Spleen (tissue), 11 donors: ENCODE results near the gene SCN10A. TPM values are rescaled to one million over a fixed set of nuclear protein-coding genes. Genes with fewer than 3 reads are reported as not detected.

Source experiments
- DNase-seq: peaks from one replicate; pipeline ENCODE4 v3.0.0-alpha.2; 2020
- H3K27ac ChIP-seq, 8 donors: fragments of 200-600 bp; sonication (generic) in 7 of 8; 1 replicate in 4 of 8; 2 replicates in 4 of 8; pipeline versions ENCODE4 v1.5.0 to v1.8.0; 2016 to 2021; ENCODE audit warnings: inconsistent platforms in 4 of 8, mild to moderate bottlenecking in 4 of 8, moderate library complexity in 1 of 8
- H3K27me3 ChIP-seq, 7 donors: fragments of 200-600 bp; sonication (generic) in 6 of 7; replicated peaks in 1 of 7; 1 replicate in 4 of 7; 2 replicates in 3 of 7; pipeline versions ENCODE4 v1.5.0 to v1.8.0; 2016 to 2021; ENCODE audit warnings: inconsistent platforms in 3 of 7, mild to moderate bottlenecking in 1 of 7
- H3K36me3 ChIP-seq, 6 donors: fragments of 200-600 bp; sonication (generic) in 5 of 6; 1 replicate in 4 of 6; 2 replicates in 2 of 6; pipeline versions ENCODE4 v1.5.0 to v1.8.0; 2016 to 2021; ENCODE audit warnings: inconsistent platforms in 2 of 6
- H3K4me1 ChIP-seq, 6 donors: fragments of 200-600 bp; sonication (generic) in 5 of 6; 1 replicate in 3 of 6; 2 replicates in 3 of 6; pipeline versions ENCODE4 v1.5.0 to v1.8.0; 2016 to 2021; ENCODE audit warnings: inconsistent platforms in 3 of 6
- H3K4me3 ChIP-seq, 8 donors: fragments of 200-600 bp; sonication (generic) in 7 of 8; 1 replicate in 4 of 8; 2 replicates in 4 of 8; pipeline versions ENCODE4 v1.5.0 to v1.8.0; 2016 to 2021; ENCODE audit warnings: inconsistent platforms in 4 of 8, mild to moderate bottlenecking in 4 of 8, moderate library complexity in 2 of 8
- H3K9me3 ChIP-seq, 8 donors: fragments of 200-600 bp; sonication (generic) in 7 of 8; 1 replicate in 4 of 8; 2 replicates in 4 of 8; pipeline versions ENCODE4 v1.5.0 to v1.8.0; 2016 to 2021; ENCODE audit warnings: inconsistent platforms in 4 of 8
- POLR2A ChIP-seq, 3 donors: fragments of 450-650 bp; IDR thresholded peaks; one replicate each; pipeline ENCODE4 v1.5.1; 2017; ENCODE audit warnings: antibody characterized with exemption in 3 of 3, mild to moderate bottlenecking in 1 of 3
- POLR2AphosphoS5 ChIP-seq, 3 donors: sonication (generic); formaldehyde crosslinking; IDR thresholded peaks; one replicate each; pipeline ENCODE4 v1.5.1; 2017; ENCODE audit warnings: antibody characterized with exemption in 3 of 3
- WGBS, 5 donors: extraction: QIAGEN DNeasy Blood & Tissue Kit in 3 of 5; methylation state at CpG; one replicate each; pipeline versions ENCODE4 v1.1.5 to v1.1.7; 2013 to 2018; 5-methylcytosine and 5-hydroxymethylcytosine counted together
- intact Hi-C: fragments of 100-400 bp; cut with DNase I; formaldehyde crosslinking; loops from one replicate; pipeline ENCODE4 v1.15.0; 2023; ENCODE audit warnings: low total_unique reads
- polyA plus RNA-seq, 3 donors: library from polyadenylated mRNA; stranded (reverse); fragments of 200-250 nt; gene quantifications; one replicate each; pipeline ENCODE4 v1.2.1, GENCODE V29; 2013
- total RNA-seq, 7 donors: library from RNA; depleted of rRNA in 3 of 7; stranded (reverse); fragments of >200 nt in 3 of 7; fragmentation: NEBNext Ultra II Directional in 4 of 7; extraction: Animal tissue kit (Norgen Biotek cat#: 25700) in 4 of 7; gene quantifications; one replicate each; pipeline versions ENCODE4 v1.1.0 to v1.2.1, GENCODE V29; 2016 to 2021
- TF ChIP-seq, protein P1 (sequence below), 11 experiments: fragments of 200-600 bp in 7 of 11; fragments of 450-650 bp in 4 of 11; sonication (generic) in 4 of 11; IDR thresholded peaks in 8 of 11; conservative IDR thresholded peaks in 3 of 11; 1 replicate in 7 of 11; 2 replicates in 4 of 11; pipeline versions ENCODE4 v1.4.0 to v1.8.0; 2016 to 2021; ENCODE audit warnings: antibody characterized with exemption in 11 of 11, inconsistent platforms in 4 of 11, mild to moderate bottlenecking in 1 of 11
- donor health status: healthy with polysubstance abuse.
- donor health status: DM: no; HTN: no; CAD: no; lungs with moderate emphysema.
- donor health status: DM: no; HTN: no; CAD: no.
- donor health status: Bipolar disorder and iron deficiency.
- donor health status: healthy.
- donor health status: DM: no; HTN: no; CAD: no.
- donor health status: DM: yes; HTN: yes; CAD: no.

The SCN10A gene
- total and polyA plus RNA-seq, 10 donors = under 0.01 to 0.26 (median 0.02) TPM; not detected in 7

DNA sequence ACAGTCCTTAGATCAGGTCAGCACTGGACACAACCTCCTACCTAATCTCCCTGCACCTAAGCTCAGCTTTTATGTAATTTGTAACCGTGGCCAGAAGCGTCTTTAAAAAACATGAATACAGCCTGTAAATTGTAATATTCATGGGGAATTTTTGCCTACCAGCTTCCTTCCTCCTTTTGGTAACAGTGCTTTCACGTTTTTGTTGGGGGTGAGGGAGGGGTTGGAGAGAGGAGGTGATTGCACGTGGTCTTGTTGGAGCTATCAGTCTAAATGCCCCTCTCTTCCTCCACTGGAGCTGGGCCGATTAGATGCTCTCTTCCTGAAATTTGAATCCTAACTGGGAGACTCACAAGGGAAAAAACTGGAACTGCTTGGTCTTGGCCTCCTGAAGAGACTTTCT, 131.5 kb downstream of the SCN10A start:
- intact Hi-C loops = no loop called here
- 11 to 29% (median 17%) methylated on average over 5 of the region's 5 CpGs for WGBS, 5 donors
- no peaks in the 10 kb centered on the region for H3K9me3 ChIP-seq

DNA sequence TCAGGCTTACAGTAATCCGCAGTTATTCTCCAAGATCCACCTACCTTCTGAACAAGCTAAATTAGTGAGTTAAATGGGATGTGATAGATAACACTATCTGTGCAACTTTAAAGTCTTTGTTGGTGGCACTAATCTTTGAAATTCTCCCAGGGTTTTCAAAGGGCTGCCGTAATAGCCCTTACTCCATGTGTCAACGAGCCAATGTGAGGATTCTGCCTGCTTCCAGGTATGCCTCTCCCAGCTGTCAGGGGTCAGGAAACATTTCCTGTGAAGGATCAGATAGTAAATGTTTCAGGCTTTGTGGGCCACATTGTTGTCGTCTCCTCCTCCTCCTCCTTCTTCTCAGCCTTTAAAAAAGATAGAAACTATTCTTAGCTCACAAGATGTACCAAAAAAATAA, 146.3 kb downstream of the SCN10A start:
- H3K4me1 ChIP-seq = no peaks in the 10 kb centered on the region
- DNase-seq = no peak
- H3K4me3 ChIP-seq = no peak overlapping the region
- no peaks in the 10 kb centered on the region for H3K9me3 ChIP-seq
- H3K27ac ChIP-seq = no peak overlapping the region
- H3K27me3 ChIP-seq = peaks cover 0 to 10% (median 0%) of the 10 kb centered on the region in 7 donors
- intact Hi-C loops = no loop called here
- H3K36me3 ChIP-seq = no peaks in the 10 kb centered on the region
- no peak for TF ChIP-seq POLR2A (IDR thresholded peaks at IDR 0.05)
- TF ChIP-seq, protein P1, sequence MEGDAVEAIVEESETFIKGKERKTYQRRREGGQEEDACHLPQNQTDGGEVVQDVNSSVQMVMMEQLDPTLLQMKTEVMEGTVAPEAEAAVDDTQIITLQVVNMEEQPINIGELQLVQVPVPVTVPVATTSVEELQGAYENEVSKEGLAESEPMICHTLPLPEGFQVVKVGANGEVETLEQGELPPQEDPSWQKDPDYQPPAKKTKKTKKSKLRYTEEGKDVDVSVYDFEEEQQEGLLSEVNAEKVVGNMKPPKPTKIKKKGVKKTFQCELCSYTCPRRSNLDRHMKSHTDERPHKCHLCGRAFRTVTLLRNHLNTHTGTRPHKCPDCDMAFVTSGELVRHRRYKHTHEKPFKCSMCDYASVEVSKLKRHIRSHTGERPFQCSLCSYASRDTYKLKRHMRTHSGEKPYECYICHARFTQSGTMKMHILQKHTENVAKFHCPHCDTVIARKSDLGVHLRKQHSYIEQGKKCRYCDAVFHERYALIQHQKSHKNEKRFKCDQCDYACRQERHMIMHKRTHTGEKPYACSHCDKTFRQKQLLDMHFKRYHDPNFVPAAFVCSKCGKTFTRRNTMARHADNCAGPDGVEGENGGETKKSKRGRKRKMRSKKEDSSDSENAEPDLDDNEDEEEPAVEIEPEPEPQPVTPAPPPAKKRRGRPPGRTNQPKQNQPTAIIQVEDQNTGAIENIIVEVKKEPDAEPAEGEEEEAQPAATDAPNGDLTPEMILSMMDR (IDR thresholded peaks at IDR 0.05 in 8 of 11, conservative IDR thresholded peaks at IDR 0.05 in 3 of 11) = no peak
- no peak for TF ChIP-seq POLR2AphosphoS5 (IDR thresholded peaks at IDR 0.05)
- WGBS, 5 donors = 50 to 65% (median 58%) methylated on average over 4 of the region's 4 CpGs

More for the DNA sequence above, 131.5 kb downstream of the SCN10A start:
- no peak for DNase-seq
- Histone ChIP-seq H3K27ac (no peak overlapping the region), H3K36me3 (no peaks in the 10 kb centered on the region), H3K27me3 (peaks cover 0 to 10% (median 0%) of the 10 kb centered on the region in 7 donors), H3K4me1 (no peaks in the 10 kb centered on the region), H3K4me3 (no peak overlapping the region)
- TF ChIP-seq, protein P1 (IDR thresholded peaks at IDR 0.05 in 8 of 11, conservative IDR thresholded peaks at IDR 0.05 in 3 of 11) = no peak
- no peak for TF ChIP-seq POLR2AphosphoS5 (IDR thresholded peaks at IDR 0.05)
- no peak for TF ChIP-seq POLR2A (IDR thresholded peaks at IDR 0.05)

DNA sequence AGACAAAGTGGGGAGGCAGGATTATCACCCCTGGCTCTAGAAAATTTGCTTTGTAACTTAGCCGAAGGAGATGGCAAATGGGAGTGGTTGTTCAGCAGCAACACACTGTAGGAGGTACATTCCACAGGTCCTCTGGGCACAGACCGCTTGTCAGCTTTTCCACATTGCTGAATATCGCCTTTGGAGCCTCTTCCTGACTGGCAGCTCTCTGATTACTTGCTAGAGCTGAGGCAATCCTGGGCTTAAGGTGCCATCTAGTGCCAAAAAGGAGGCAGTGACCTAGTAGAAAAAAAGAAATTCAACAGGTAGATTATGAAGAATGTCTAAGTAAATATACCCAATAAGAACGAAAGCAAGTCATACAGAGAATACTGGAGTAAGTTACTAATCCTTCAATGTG, 153.5 kb downstream of the SCN10A start:
- intact Hi-C loops = no loop called here
- DNase-seq = no peak
- Histone ChIP-seq H3K9me3 (peaks cover 0 to 37% (median 29%) of the 10 kb centered on the region in 8 donors), H3K27ac (no peak overlapping the region), H3K4me1 (no peaks in the 10 kb centered on the region), H3K4me3 (no peak overlapping the region), H3K27me3 (peaks cover 0 to 43% (median 10%) of the 10 kb centered on the region in 7 donors), H3K36me3 (no peaks in the 10 kb centered on the region)
- no peak for TF ChIP-seq POLR2A (IDR thresholded peaks at IDR 0.05)
- TF ChIP-seq, protein P1 (IDR thresholded peaks at IDR 0.05 in 8 of 11, conservative IDR thresholded peaks at IDR 0.05 in 3 of 11) = no peak
- TF ChIP-seq POLR2AphosphoS5 (IDR thresholded peaks at IDR 0.05) = no peak
- WGBS, 5 donors = 51 to 74% (median 59%) methylated on average over 4 of the region's 4 CpGs

DNA sequence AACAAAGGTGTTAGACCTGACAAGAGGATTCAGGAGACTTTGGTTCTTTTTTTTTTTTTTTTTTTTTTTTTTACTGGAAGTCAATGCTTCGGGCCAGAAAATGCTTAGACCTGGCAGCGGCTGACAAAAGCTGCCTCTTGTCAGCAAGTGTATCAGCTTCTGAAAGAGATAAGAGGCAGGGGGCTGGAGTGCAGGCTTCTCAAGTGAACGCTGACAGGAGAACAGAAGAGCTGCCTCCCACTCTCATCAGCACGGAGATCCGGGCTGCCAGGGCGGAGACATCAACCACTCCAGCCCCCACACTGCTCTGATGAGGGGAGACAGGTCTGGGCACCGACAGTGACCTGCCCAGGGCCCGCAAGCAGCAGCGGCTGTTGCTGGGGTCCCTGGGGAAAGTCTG, 157.2 kb downstream of the SCN10A start:
- H3K27ac ChIP-seq = no peak overlapping the region
- no peak overlapping the region for H3K4me3 ChIP-seq
- no peak for DNase-seq
- intact Hi-C loops = no loop called here
- H3K27me3 ChIP-seq = peaks cover 0 to 79% (median 20%) of the 10 kb centered on the region in 7 donors
- no peak for TF ChIP-seq POLR2A (IDR thresholded peaks at IDR 0.05)
- no peak for TF ChIP-seq POLR2AphosphoS5 (IDR thresholded peaks at IDR 0.05)
- TF ChIP-seq, protein P1 (IDR thresholded peaks at IDR 0.05 in 8 of 11, conservative IDR thresholded peaks at IDR 0.05 in 3 of 11) = no peak
- WGBS, 5 donors = 34 to 57% (median 37%) methylated on average over 8 to 9 of the region's 9 CpGs
- no peaks in the 10 kb centered on the region for H3K36me3 ChIP-seq
- peaks cover 0 to 5% (median 0%) of the 10 kb centered on the region in 6 donors for H3K4me1 ChIP-seq
- peaks cover 0 to 37% (median 29%) of the 10 kb centered on the region in 8 donors for H3K9me3 ChIP-seq
